Left hindlimb (tissue), 1 donor: ENCODE results near the gene TTLL9.

Source experiments
- DNase-seq: peaks from one replicate; pipeline ENCODE4 v3.0.0-alpha.2; 2018

Gene TTLL9

DNA sequence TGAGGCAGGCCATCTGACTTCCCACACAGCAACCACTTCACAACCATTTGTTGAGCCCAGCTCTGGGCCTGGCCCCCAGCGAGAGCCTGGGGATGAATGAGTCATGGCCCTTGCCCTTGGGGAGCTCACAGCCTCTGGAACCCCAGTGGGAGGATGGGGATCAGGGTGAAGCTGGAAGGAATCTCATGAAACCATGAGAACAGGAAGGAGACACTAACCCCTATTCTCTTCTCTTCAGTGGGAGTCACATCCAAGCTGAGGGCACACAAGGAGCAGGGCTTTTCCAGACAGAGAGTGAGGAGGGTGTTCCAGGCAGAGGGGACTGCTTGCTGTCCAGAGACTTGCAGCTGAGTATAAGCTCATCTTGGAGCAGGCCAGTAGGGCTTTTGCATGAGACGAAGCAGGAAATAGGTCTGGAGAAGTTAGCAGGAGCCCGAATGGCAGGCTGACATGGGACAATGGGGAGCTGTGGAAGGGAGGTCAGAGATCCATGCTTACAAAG, 32.5 kb upstream of the TTLL9 start:
- DNase-seq = no peak

DNA sequence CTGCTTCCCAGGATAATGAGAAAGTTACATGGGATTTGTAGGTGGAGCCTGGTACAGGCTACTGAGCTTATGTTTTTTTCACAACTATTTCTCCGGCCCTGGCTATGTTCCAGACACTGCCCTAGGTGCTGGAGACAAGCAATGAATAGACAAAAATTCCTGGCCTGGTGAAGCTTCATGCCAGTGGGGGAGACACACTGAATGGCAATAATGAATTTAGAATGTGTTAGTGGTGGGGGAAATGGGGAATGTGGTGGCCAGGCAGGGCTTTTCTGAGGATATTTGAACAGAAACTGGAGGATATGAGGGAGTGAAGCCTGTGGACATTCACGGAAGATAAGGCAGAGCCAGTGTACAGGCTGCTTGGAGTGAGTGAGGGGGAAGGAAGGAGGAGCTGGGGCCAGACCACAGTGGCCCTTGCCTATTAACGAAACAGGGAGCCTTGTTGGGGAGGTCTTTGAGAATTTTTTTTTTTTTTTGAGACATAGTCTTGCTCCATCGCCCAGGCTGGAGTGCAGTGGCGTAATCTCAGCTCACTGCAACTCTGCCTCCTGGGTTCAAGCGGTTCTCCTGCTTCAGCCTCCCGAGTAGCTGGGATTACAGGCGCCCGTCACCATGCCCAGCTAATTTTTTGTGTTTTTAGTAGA, 31.7 kb upstream of the TTLL9 start:
- DNase-seq = no peak

- DNase-seq = no peak
Observed at GRCh38 chr20:31839782-31840487, 30.5 kb upstream of the TTLL9 start.

DNA sequence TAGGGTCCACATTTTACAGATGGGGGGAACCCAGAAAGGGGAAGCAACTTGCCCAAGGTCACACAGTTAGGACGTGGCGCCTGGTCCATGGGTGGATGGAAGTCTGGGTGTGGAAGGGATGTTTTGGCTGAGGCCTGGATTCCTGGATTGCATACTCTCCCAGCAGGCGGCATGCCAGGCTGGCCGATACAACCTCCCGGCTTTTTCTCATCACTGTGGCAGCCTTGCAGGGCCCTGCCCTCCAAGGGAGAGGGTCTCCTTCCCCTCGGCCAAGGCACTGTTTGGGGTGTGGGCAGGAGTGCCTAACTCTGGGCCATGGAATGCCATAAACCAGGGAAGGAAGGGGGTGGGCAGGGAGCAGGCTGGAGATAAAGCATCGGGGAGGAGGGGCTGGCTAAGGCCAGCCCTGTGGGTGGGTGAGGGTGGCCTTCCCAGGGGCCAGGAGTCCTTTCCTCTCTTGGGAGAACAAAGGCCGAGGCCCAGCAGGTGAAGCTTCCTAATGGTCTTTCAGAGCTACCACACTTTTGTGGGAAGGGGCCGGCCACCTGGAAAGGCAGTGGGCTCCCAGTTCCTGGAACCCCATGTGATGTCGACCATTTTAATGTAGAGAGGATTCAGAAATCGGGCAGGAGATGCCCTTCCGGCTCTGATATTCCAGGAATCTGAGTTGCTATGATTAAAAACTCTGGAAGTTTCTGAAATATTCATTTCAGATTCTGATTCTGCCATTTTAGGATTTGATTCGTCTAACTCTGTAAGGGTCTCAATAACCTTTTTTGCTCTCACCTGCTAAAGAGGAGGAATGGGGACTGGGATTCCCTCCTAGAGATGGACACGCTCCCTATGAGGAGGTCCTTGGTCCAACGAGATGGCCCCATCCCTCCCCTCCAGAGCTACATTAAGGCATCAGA, 29.3 kb upstream of the TTLL9 start:
- no peak for DNase-seq

DNA sequence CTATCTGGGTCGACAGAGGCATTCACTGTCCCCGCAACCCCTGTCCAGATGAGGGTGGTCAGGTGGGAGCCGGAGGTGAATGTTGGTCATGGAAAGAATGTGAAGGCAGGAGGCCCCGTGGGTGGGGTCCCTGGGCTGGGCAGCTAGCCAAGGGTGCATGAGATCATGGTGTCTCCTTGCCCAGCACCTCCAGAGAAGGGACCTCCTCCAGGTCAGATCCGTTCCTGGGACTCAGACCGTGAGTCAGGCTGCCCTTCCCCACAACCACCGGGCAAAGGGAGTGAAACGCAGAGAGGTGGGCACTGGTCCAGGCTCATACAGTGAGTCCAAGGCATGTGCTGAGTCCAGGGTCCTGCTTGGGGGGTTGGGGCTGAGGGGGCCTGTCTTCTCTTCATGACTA, 28.5 kb upstream of the TTLL9 start:
- DNase-seq = no peak

DNA sequence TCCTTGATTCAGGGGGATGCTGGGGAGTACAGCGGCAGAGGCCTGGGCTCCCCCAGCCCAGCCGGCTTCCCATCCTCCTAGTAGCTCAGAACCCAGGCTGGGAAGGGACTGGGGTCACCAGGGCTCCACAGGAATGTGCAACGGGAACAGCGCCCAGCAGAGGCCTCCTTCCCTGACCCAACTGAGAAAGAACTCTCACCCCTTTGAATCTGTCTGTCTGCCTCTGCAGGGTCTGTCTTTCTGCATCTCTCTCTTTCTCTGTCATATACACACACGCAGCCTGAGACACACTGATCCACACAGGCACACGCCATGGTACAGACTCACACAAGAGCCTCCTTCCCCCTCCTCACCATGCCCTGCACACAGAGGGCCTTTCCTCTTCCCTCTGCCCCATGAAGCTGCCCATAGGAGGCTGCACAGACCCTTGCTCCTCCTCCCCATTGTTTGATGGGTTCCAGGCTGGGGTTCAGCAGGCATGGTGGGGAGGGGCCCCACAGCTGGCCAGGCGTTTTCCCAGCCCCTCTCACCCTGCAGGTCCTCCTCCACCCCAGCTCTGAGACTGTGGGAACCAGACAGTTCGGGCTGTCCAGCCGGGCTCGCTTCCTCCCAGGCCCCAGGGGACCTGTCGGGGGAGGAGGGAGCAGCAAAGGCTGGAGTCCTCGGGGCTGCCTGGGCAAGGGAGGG, 27.8 kb upstream of the TTLL9 start:
- no peak for DNase-seq

- DNase-seq = no peak
Observed at GRCh38 chr20:31843288-31843687, 27.1 kb upstream of the TTLL9 start.

DNA sequence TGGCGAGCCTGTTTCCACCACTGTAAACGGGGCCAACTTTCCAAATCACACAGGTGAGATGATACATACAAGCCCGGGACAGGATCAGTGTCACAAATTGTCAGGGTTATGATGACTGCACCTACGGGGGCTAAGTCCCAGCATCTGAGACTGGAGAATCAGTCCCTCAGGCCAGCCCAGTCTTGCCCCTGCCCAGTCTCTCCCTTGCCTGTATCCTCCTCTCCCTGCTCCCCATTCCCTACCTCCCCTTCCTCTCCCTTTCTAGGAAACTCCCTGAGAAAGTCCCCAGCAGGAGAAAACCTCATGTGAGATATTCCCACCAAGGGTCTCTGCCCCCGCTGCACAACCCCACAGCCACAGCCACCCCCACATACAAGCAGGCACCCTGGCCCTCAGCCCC, 26.6 kb upstream of the TTLL9 start:
- no peak for DNase-seq

DNA sequence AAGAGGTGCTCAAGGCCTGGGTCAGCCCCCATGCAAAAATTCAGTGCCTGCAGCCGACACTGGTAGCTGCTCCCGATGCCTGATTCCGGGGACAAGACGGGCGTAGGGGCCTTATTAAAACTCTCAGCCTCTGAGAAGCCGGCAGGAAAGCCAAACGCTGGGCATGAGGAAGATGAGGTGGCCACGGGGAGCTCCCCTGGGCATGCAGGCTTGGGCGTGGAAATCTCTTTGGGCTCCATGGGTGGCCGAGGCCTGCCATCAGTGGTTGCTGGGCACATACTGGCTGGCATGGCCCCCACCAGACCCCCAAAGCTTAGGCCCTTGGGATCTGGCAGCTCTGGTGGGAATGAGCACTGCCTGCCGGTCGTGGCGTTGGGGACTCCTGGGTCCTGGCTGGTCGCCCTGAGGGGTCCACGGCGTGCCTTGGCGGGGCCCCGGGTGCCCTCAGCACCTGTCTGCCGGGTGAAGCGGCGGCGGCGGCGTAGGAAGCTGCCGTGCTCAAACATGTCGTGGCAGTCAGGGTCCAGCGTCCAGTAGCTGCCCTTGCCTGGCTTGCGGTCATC, 25.6 kb upstream of the TTLL9 start:
- DNase-seq = no peak

- no peak for DNase-seq
Observed at GRCh38 chr20:31845300-31845863, 25.1 kb upstream of the TTLL9 start, which contains the start of gene FOXS1. Gene FOXS1, minus strand, starts transcription at chr20:31845604. Its CDS starts 62 bp downstream, at chr20:31845542.

DNA sequence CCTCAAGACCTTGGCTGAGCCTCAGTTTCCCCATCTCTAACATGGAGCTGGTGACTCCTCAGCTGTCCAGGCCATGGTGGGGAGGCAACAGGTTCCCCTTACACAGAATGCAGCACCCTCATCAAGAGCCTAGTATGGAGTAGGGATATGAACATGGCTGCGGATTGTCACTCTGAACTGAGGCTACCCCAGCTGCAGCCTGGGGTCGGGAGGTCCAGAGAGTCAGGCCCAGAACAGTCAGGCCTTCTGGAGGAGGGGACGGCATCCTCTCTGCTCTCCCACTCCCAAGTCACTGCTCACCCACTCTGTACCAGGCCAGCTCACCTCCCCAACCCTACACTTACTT, 23.7 kb upstream of the TTLL9 start:
- no peak for DNase-seq

DNA sequence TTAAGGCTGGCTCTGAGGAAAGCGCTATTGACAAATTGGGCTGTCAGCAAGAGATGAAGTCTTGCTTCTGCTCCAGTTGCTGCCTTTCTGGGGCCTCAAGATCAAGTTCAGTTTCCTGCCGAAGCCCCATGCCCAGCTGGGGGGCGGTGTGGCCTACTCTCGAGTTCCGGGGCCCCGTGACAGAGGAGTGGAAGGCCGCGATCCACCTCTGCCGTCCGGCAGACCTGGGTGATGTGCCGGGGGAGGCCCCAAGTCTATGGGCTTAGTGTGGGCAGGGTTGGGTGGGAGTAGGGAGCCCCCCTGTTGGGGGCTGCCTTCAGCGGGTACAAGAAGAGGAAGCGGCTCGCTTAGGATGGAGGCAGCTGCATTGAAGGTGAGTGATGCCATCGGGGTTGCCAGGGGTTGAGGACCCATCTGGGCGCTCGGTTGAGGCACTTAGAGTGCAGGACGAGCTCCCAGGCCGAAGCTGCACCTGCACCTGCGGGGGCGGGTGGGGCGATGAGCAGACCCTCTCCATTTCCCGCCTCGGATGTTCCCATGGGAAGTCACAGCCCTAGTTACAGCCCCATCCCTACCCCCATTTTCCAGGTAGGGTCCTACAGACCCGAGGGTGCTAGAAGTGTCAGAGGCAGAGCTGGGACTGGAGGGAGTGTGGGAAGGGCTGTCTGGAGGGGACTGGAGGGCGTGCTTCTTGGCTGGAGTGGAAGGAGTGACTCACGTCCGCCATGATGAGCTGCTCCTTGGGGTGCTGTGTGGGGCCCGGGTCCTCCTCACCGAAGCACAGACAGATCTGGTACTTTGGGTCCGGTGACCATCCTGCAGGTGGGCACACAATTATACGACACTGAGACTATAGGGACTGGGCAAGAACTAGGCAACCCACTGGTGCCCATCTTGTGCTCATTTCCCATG, 22.1 kb upstream of the TTLL9 start:
- no peak for DNase-seq

- DNase-seq = no peak
Observed at GRCh38 chr20:31849306-31849930, 21.0 kb upstream of the TTLL9 start.

- DNase-seq = peak; percentile 16
Observed at GRCh38 chr20:31851240-31851955, 19.0 kb upstream of the TTLL9 start.

DNA sequence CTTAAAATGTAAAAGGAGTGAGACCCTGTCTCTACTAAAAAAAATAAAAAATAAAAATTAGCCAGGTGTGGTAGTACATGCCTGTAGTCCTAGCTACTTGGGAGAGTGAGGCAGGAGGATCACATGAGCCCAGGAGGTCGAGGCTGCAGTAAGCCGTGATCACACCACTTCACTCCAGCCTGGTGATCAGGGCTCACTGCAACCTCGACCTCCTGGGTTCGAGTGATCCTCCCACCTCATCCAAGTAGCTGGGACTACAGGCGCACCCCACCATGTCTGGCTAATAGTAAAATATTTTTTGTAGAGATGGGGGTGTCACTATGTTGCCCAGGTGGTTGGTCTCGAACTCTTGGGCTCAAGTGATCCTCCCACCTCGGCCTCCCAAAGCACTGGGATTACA, 17.0 kb upstream of the TTLL9 start:
- no peak for DNase-seq

GRCh38 chr20:31856516-31856915, 13.9 kb upstream of the TTLL9 start:
- peak; percentile 5 for DNase-seq

DNA sequence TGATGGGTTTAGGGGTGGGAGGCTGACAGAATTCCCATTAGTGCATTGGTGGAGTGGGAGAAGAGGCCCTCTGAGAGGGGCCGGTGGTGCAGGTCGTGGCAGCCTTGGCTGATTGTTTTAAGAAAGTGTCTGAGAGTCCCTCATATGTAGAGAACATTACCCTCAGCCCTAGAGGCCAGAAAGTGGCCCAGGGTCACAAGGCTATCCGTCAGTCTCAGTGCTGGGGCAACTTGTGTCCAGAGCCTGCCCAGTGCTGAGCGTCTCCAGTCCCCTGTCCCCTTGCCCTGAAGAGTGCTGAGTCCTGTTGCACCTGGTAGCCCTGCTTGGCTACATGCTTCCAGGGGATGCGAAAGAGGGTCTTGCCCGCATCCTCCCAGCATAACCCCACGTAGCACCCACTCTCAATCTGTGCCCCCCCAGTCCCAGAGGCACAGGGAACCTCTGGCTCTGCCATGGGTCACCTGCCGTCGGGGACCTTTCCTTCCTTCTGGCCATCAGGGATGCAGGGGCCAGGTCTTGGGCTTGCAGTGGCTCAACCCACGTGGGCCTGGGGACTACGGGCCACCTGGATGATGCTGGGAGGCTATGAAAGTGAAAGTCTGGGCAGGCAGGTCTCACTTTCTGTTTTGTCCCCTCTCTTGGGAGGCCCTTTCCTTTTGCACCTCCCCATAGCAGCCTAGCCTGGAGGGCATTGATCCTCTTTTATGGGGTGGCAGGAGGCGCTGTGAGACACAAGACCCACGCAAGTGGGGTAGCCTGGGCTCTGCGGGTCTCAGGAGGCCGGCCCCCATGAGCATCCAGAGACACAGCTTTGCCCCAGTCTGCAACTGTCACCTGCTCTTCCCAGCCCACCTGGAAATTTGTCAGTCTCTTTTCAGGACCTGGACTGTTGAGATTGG, 12.3 kb upstream of the TTLL9 start:
- peak; percentile 31 for DNase-seq

DNA sequence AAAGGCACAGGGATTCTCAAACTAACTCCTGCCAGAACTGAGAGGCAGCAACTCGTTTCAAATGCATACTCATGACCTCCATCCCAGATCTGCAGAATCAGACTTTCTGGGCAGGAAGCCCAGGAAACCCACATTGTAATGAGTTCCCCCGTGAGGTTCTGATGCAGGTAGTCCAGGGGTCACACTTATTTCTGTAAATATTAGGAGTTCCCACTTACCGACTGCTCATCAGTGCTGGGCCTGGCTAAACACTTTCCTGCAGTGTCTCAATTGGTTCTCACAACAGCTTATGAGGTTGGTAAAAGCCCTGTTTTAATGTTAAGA, 11.7 kb upstream of the TTLL9 start:
- DNase-seq = no peak
